Measurements from ENCODE around the gene GRHL3. TPM values are rescaled to one million over a fixed set of nuclear protein-coding genes. Genes with fewer than 3 reads are reported as not detected.

The GRHL3 gene
- total and polyA plus RNA-seq, 10 of the 15 experiments (the other 5 are each of a cell fraction or from before 2014, with no cell fraction given): 0.07 to 0.87 (median 0.34) TPM

- TF ChIP-seq ZBTB33 (IDR thresholded peaks at IDR 0.05): no peak
- no peak for TF ChIP-seq REST (IDR thresholded peaks at IDR 0.05; ENCODE audit: low read depth, low read length)
- TF ChIP-seq SMAD1 (IDR thresholded peaks at IDR 0.05; ENCODE audit: low read depth, partially characterized antibody): no peak
- TF ChIP-seq ZNF274 (IDR thresholded peaks at IDR 0.05; ENCODE audit: insufficient read depth, insufficient read length): no peak
- TF ChIP-seq NKRF (conservative IDR thresholded peaks at IDR 0.05): no peak
- no peak for TF ChIP-seq ZBED1 (IDR thresholded peaks at IDR 0.05; ENCODE audit: borderline replicate concordance)
- no peak for TF ChIP-seq SPI1 (IDR thresholded peaks at IDR 0.05; ENCODE audit: borderline replicate concordance, insufficient read depth, low read depth, low read length)
- TF ChIP-seq SRF (IDR thresholded peaks at IDR 0.05; ENCODE audit: low read depth in 2 of 2, low read length in 2 of 2): no peak
- Histone ChIP-seq H3K4me1 (ENCODE audit: control insufficient read depth, insufficient read depth, low read length) (0 out of 2 replicates have a peak, but pooled peaks cover 4% of the 10 kb centered on the region), H3K4me2 (ENCODE audit: control insufficient read depth, insufficient read depth) (no peak overlapping the region), H3K4me3 (no peak overlapping the region), H2AFZ (ENCODE audit: control insufficient read depth, low read depth, low read length) (no peak overlapping the region), H3K27me3 (replicated peaks in 1 of 2; ENCODE audit: control insufficient read depth in 2 of 2, insufficient read depth in 2 of 2, low read length in 1 of 2) (no peaks in the 10 kb centered on the region; a peak in 3 of 4 replicates), H3K79me2 (ENCODE audit: control insufficient read depth, insufficient read depth, low read length) (no peaks in the 10 kb centered on the region), H3K36me3 (ENCODE audit: control insufficient read depth in 2 of 2, insufficient read depth in 2 of 2, low read length in 1 of 2) (no peaks in the 10 kb centered on the region), H3K27ac (ENCODE audit: control insufficient read depth, insufficient read depth) (no peak overlapping the region), H4K20me1 (ENCODE audit: control insufficient read depth, insufficient read depth) (no peaks in the 10 kb centered on the region), H3K9me3 (replicated peaks; ENCODE audit: control insufficient read depth, insufficient read depth, low read length) (no peaks in the 10 kb centered on the region; the same call in 2 of the 3 replicates), H3K9ac (ENCODE audit: control insufficient read depth, insufficient read depth, low read length) (no peak overlapping the region)
- POLR2A ChIA-PET: no interaction called here
- ATAC-seq (no peak), FAIRE-seq (no peak), DNase-seq (ENCODE audit: low read depth, low spot score) (no peak)
- SMC1A ChIA-PET (ENCODE audit: uncharacterized antibody, unreplicated experiment): no interaction called here
- RAD21 ChIA-PET (ENCODE audit: unreplicated experiment): no interaction called here
- in situ Hi-C loops (cut with MboI): no loop called here
- intact Hi-C loops (cut with micrococcal nuclease; ENCODE audit: unreplicated experiment): no loop called here
- no TSS peak for BruUV-seq (replicated peaks)
- CTCF ChIA-PET: interaction anchor here (0.6 to 0.9 kb wide), 2 partner anchors 13 to 81 kb away, joined by 3 to 4 read pairs; no protein-coding TSS in a partner anchor
- 67% methylated on average over 5 of the region's 5 CpGs for WGBS (ENCODE audit: insufficient coverage, insufficient replicate concordance, low lambda C conversion rate, missing lambda C conversion rate)
These were observed 39.4 kb upstream of the GRHL3 start for GRCh38 chr1:24279590-24280232.
